Measurements from ENCODE around the gene SLC18A3. TPM values are rescaled to one million over a fixed set of nuclear protein-coding genes. Genes with fewer than 3 reads are reported as not detected.

The SLC18A3 gene
- total and polyA plus RNA-seq, 5 donors, result 0.14 to 0.23 TPM; not detected in 3

GRCh38 chr10:49605216-49605938, 4.7 kb upstream of the SLC18A3 start:
- WGBS, result 76% methylated on average over 6 of the region's 6 CpGs
- intact Hi-C loops (cut with DNase I), result no loop called here
- no peak overlapping the region for H3K27ac ChIP-seq (ENCODE audit: low read length)
- H3K27me3 ChIP-seq (ENCODE audit: control insufficient read depth, insufficient read depth), result no peaks in the 10 kb centered on the region
- DNase-seq (no peak), ATAC-seq (no peak)
- H3K9me3 ChIP-seq (ENCODE audit: control insufficient read depth, low read length), result no peaks in the 10 kb centered on the region
- H3K4me3 ChIP-seq (ENCODE audit: low read length), result no peak overlapping the region
- no peaks in the 10 kb centered on the region for H3K4me1 ChIP-seq (ENCODE audit: control insufficient read depth, insufficient read depth, low read length)

- no peak for DNase-seq
- 58% methylated on average over 3 of the region's 3 CpGs for WGBS
- no peaks in the 10 kb centered on the region for H3K27me3 ChIP-seq (ENCODE audit: control insufficient read depth, insufficient read depth)
- H3K4me3 ChIP-seq (ENCODE audit: low read length), result no peak overlapping the region
- no peaks in the 10 kb centered on the region for H3K9me3 ChIP-seq (ENCODE audit: control insufficient read depth, low read length)
- ATAC-seq, result no peak
- intact Hi-C loops (cut with DNase I), result no loop called here
- H3K4me1 ChIP-seq (ENCODE audit: control insufficient read depth, insufficient read depth, low read length), result no peaks in the 10 kb centered on the region
- no peak overlapping the region for H3K27ac ChIP-seq (ENCODE audit: low read length)
Observed at GRCh38 chr10:49605939-49606509, 4.1 kb upstream of the SLC18A3 start.

DNA sequence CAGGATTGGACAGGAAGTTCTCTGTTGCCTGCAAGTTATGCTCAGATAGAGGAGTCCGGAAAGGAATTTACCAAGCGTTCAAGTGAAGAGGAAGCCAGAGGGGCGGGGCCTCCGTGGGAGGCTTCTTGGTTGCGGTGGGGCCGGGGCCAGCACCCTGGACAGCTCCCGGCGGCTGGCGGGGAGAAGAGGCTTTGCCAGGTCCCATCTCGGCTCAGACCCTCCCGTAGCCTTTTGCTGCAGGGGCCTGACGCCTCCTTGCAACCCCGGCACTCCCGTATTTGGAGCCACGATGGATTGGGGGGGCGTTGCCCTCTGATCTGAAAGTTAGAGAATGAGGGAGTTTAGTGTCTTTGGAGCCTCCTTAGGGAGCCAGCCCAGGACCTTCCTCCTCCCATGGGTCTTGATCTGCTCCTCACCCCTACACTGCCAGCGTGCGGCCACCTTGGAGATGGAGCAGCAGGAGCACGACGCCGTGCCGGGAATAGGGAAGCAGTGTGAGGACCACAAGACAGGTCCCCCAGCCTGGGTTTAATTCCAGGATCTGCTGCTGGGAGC, 3.1 kb upstream of the SLC18A3 start:
- intact Hi-C loops (cut with DNase I), result no loop called here
- H3K4me3 ChIP-seq (ENCODE audit: low read length), result no peak overlapping the region
- no peaks in the 10 kb centered on the region for H3K27me3 ChIP-seq (ENCODE audit: control insufficient read depth, insufficient read depth)
- H3K4me1 ChIP-seq (ENCODE audit: control insufficient read depth, insufficient read depth, low read length), result no peaks in the 10 kb centered on the region
- no peaks in the 10 kb centered on the region for H3K9me3 ChIP-seq (ENCODE audit: control insufficient read depth, low read length)
- WGBS, result 3% methylated on average over 22 of the region's 22 CpGs
- peak; percentile 72 to 90 (median 89) for DNase-seq
- H3K27ac ChIP-seq (ENCODE audit: low read length), result no peak overlapping the region
- peak; percentile 69 to 79 for ATAC-seq

DNA sequence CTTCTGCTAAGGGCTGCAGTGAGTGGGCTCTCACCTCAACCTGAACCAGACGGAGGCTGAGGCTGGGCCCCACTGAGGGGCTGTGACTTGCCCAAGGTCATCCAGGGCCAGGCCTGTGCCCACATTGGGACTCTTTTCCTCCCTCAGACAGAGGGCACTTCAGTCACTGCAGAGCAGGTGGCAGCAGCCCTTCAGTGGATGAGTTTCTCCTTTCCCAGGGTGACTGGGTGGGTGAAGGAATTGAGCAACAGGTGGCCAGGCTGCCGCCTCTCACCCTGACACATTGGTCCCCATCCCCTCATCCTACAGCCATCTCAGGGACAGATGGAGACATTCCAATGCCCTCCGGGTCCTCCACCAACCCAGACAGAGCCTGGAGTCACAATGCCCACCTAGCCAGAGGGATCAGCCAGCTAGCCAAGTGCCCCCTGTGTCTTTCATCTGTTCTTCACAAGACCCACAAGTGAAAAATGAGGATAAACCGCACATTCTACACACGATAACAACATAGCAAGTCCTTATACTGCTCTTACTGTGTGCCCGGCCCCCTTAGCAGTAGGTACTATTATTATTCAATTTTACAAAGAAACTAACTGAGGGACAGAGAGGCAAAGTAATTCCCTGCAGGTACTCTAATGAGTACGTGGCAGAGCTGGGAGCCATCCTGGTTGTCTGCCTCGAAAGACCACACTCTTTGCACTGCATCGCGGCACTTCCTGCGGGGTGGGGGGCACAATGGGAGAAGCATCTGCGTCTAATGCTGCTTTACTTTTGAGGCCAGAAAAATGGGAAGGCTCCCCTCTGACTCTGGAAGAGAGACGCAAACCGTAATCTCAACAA, 1.7 kb upstream of the SLC18A3 start:
- no peaks in the 10 kb centered on the region for H3K27me3 ChIP-seq (ENCODE audit: control insufficient read depth, insufficient read depth)
- 10% methylated on average over 14 of the region's 14 CpGs for WGBS
- no peak for DNase-seq
- no peaks in the 10 kb centered on the region for H3K9me3 ChIP-seq (ENCODE audit: control insufficient read depth, low read length)
- H3K27ac ChIP-seq (ENCODE audit: low read length), result no peak overlapping the region
- intact Hi-C loops (cut with DNase I), result no loop called here
- no peaks in the 10 kb centered on the region for H3K4me1 ChIP-seq (ENCODE audit: control insufficient read depth, insufficient read depth, low read length)
- no peak overlapping the region for H3K4me3 ChIP-seq (ENCODE audit: low read length)
- ATAC-seq, result no peak

DNA sequence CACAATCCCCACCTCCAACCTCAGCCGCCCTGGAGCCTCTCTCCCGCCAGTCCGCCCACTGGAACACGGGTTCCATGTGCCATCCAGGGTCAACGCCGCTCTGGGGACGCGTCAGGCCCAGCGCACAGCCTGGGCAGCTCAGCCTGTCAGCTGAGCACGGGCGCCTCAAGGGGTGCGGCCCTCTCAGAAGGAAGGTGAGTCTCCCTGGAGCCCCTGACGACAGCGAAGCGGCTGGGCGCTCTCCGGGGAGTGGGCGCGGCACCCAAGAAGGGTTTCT, 1.2 kb upstream of the SLC18A3 start:
- intact Hi-C loops (cut with DNase I), result no loop called here
- H3K9me3 ChIP-seq (ENCODE audit: control insufficient read depth, low read length), result no peaks in the 10 kb centered on the region
- H3K4me3 ChIP-seq (ENCODE audit: low read length), result no peak overlapping the region
- WGBS, result 2% methylated on average over 19 of the region's 19 CpGs
- ATAC-seq (no peak), DNase-seq (no peak)
- H3K4me1 ChIP-seq (ENCODE audit: control insufficient read depth, insufficient read depth, low read length), result no peaks in the 10 kb centered on the region
- no peaks in the 10 kb centered on the region for H3K27me3 ChIP-seq (ENCODE audit: control insufficient read depth, insufficient read depth)
- no peak overlapping the region for H3K27ac ChIP-seq (ENCODE audit: low read length)

DNA sequence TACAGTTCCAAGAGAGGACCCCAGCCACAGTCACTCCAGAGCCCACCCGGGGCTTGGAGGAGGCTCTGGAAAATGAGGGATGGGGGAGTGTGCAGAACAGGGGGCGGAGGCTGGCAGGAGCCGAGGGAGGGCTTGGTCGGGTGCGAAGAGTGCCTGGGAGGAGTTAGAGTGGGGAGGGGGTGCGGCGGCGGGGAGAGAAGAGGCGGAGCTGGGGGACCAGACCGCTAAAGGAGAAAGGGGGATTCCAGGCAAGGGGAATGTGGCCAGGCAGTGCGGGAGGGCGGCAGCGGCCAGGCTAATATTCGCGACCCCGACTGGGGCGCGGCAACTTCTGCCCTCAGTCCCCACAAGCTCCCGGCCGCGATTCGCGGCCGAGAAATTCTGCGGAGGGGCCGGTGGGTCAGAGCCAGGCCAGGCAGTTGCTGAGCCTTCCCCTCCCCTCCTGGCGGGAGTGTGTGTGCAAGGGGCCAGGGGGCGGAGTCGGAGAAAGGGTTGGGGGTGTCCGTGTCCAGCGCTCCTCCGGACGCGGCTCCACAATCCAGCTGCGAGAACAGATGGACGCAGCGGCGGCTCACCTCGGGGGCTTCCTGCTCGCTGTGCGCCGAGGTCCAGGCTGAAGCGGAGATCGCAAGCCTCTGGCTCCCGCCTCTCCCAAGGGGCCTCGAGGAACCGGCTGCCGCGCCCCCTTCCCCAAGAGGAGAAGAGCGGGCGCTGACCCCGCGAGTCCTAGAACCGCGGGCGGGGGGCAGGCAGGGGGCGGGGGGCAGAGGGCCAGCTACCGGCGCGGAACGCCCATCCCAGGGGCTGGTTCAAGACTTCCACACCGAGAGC, 612 bp upstream of the SLC18A3 start:
- H3K27ac ChIP-seq (ENCODE audit: low read length), result no peak overlapping the region
- H3K4me3 ChIP-seq (ENCODE audit: low read length), result no peak overlapping the region
- H3K27me3 ChIP-seq (ENCODE audit: control insufficient read depth, insufficient read depth), result no peaks in the 10 kb centered on the region
- no peaks in the 10 kb centered on the region for H3K9me3 ChIP-seq (ENCODE audit: control insufficient read depth, low read length)
- intact Hi-C loops (cut with DNase I), result no loop called here
- DNase-seq (no peak), ATAC-seq (no peak)
- H3K4me1 ChIP-seq (ENCODE audit: control insufficient read depth, insufficient read depth, low read length), result no peaks in the 10 kb centered on the region
- WGBS, result 1% methylated on average over 62 of the region's 62 CpGs

- H3K27me3 ChIP-seq (ENCODE audit: control insufficient read depth, insufficient read depth), result no peaks in the 10 kb centered on the region
- DNase-seq (no peak), ATAC-seq (no peak)
- WGBS, result 2% methylated on average over 72 of the region's 72 CpGs
- no peak overlapping the region for H3K4me3 ChIP-seq (ENCODE audit: low read length)
- intact Hi-C loops (cut with DNase I), result no loop called here
- H3K4me1 ChIP-seq (ENCODE audit: control insufficient read depth, insufficient read depth, low read length), result no peaks in the 10 kb centered on the region
- H3K9me3 ChIP-seq (ENCODE audit: control insufficient read depth, low read length), result no peaks in the 10 kb centered on the region
- H3K27ac ChIP-seq (ENCODE audit: low read length), result no peak overlapping the region
Observed at GRCh38 chr10:49610458-49611165, 502 bp downstream of the SLC18A3 start.

DNA sequence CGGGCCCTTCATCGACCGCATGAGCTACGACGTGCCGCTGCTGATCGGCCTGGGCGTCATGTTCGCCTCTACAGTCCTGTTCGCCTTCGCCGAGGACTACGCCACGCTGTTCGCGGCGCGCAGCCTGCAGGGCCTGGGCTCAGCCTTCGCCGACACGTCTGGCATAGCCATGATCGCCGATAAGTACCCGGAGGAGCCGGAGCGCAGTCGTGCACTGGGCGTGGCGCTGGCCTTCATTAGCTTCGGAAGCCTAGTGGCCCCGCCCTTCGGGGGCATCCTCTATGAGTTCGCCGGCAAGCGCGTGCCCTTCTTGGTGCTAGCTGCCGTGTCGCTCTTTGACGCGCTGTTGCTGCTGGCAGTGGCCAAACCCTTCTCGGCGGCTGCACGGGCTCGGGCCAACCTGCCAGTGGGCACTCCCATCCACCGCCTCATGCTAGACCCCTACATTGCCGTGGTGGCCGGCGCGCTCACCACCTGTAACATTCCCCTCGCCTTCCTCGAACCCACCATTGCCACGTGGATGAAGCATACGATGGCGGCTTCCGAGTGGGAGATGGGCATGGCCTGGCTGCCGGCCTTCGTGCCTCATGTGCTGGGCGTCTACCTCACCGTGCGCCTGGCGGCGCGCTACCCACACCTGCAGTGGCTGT, 1.2 kb downstream of the SLC18A3 start:
- 4% methylated on average over 63 of the region's 63 CpGs for WGBS
- ATAC-seq (no peak), DNase-seq (no peak)
- Histone ChIP-seq H3K4me3 (ENCODE audit: low read length) (no peak overlapping the region), H3K9me3 (ENCODE audit: control insufficient read depth, low read length) (no peaks in the 10 kb centered on the region), H3K4me1 (ENCODE audit: control insufficient read depth, insufficient read depth, low read length) (no peaks in the 10 kb centered on the region), H3K27me3 (ENCODE audit: control insufficient read depth, insufficient read depth) (no peaks in the 10 kb centered on the region), H3K27ac (ENCODE audit: low read length) (no peak overlapping the region)
- intact Hi-C loops (cut with DNase I), result no loop called here

- Histone ChIP-seq H3K9me3 (ENCODE audit: control insufficient read depth, low read length) (no peaks in the 10 kb centered on the region), H3K27me3 (ENCODE audit: control insufficient read depth, insufficient read depth) (no peaks in the 10 kb centered on the region), H3K4me1 (ENCODE audit: control insufficient read depth, insufficient read depth, low read length) (no peaks in the 10 kb centered on the region), H3K4me3 (ENCODE audit: low read length) (no peak overlapping the region), H3K27ac (ENCODE audit: low read length) (no peak overlapping the region)
- DNase-seq (no peak), ATAC-seq (no peak)
- intact Hi-C loops (cut with DNase I), result no loop called here
- WGBS, result 7% methylated on average over 53 of the region's 53 CpGs
Observed at GRCh38 chr10:49611816-49612512, 1.9 kb downstream of the SLC18A3 start.

Measured in right cardiac atrium (tissue), 5 donors.